HG02610 (cell line): ENCODE data around the gene HIVEP2.

Experiments used
- ATAC-seq: cut with Tn5 transposase; IDR thresholded peaks from one replicate; pipeline ENCODE4 v1.9.1; 2021; ENCODE audit warnings: mild to moderate bottlenecking, moderate library complexity; ENCODE audit not compliant: unreplicated experiment

HIVEP2 gene

GRCh38 chr6:142945446-142946180 is 637 bp upstream of the HIVEP2 start:
- peak; percentile 1 for ATAC-seq

- ATAC-seq = peak; percentile 6
These were observed 590 bp downstream of the HIVEP2 start for GRCh38 chr6:142944124-142945048.

GRCh38 chr6:142943711-142944123 is 1.3 kb downstream of the HIVEP2 start:
- ATAC-seq = no peak

GRCh38 chr6:142942805-142943227 is 2.2 kb downstream of the HIVEP2 start:
- no peak for ATAC-seq

GRCh38 chr6:142942238-142942637 is 2.7 kb downstream of the HIVEP2 start:
- ATAC-seq = no peak

- ATAC-seq = no peak
These were observed 4.0 kb downstream of the HIVEP2 start for GRCh38 chr6:142941018-142941417.

GRCh38 chr6:142940487-142940886 is 4.5 kb downstream of the HIVEP2 start:
- no peak for ATAC-seq

GRCh38 chr6:142938510-142938909 is 6.5 kb downstream of the HIVEP2 start:
- no peak for ATAC-seq

- no peak for ATAC-seq
These were observed 7.0 kb downstream of the HIVEP2 start for GRCh38 chr6:142937986-142938385.

- peak; percentile 58 for ATAC-seq
These were observed 9.1 kb downstream of the HIVEP2 start for GRCh38 chr6:142935553-142936517.

- no peak for ATAC-seq
These were observed 10.4 kb downstream of the HIVEP2 start for GRCh38 chr6:142934599-142934998.

- ATAC-seq = no peak
These were observed 10.9 kb downstream of the HIVEP2 start for GRCh38 chr6:142934106-142934505.

GRCh38 chr6:142933701-142934100 is 11.3 kb downstream of the HIVEP2 start:
- ATAC-seq = no peak

- peak; percentile 54 for ATAC-seq
These were observed 12.1 kb downstream of the HIVEP2 start for GRCh38 chr6:142932889-142933288.

GRCh38 chr6:142929751-142930358 is 15.1 kb downstream of the HIVEP2 start:
- ATAC-seq = no peak

GRCh38 chr6:142927904-142928303 is 17.1 kb downstream of the HIVEP2 start:
- ATAC-seq = no peak

GRCh38 chr6:142927271-142927580 is 17.8 kb downstream of the HIVEP2 start:
- no peak for ATAC-seq

- ATAC-seq = peak; percentile 91
These were observed 18.3 kb downstream of the HIVEP2 start for GRCh38 chr6:142926494-142927270.

GRCh38 chr6:142926177-142926493 is 18.8 kb downstream of the HIVEP2 start:
- ATAC-seq = no peak

GRCh38 chr6:142925575-142926110 is 19.3 kb downstream of the HIVEP2 start:
- no peak for ATAC-seq
